Neural cell (in vitro differentiated cells): ENCODE results near the gene ARHGEF12. TPM values are rescaled to one million over a fixed set of nuclear protein-coding genes. Genes with fewer than 3 reads are reported as not detected.
A peak's percentile ranks its signal among the peaks of the same experiment; 100 is the strongest.

ENCODE experiments used
- H2AFZ ChIP-seq: fragments of 200-600, 300-800 bp; sonication (generic), shearing (Covaris generic); 2 replicates; pipeline ENCODE4 v1.6.0; 2014; ENCODE audit warnings: low read depth, mild to moderate bottlenecking, antibody characterized with exemption, low read length, moderate library complexity
- H3F3A ChIP-seq: fragments of 200-600 bp; shearing (Covaris generic); 2 replicates; pipeline ENCODE4 v1.6.1; 2016; ENCODE audit warnings: mild to moderate bottlenecking, moderate library complexity, mixed read lengths, antibody characterized with exemption, low read length; ENCODE audit not compliant: insufficient read depth, poor library complexity, severe bottlenecking
- H3K27ac ChIP-seq: fragments of 200-600, 300-800 bp; sonication (generic), shearing (Covaris generic); 2 replicates; pipeline ENCODE4 v1.5.1; 2014; ENCODE audit warnings: mild to moderate bottlenecking, low read length, moderate library complexity
- H3K27me3 ChIP-seq: fragments of 300-800, 200-600 bp; sonication (generic), shearing (Covaris generic); 2 replicates; pipeline ENCODE4 v1.6.0; 2014; ENCODE audit warnings: mild to moderate bottlenecking, low read depth, low read length, moderate library complexity; ENCODE audit not compliant: insufficient read depth
- H3K36me3 ChIP-seq: fragments of 300-800, 200-600 bp; sonication (generic), shearing (Covaris generic); 2 replicates; pipeline ENCODE4 v1.5.1; 2014; ENCODE audit warnings: mild to moderate bottlenecking, antibody characterized with exemption, low read length, moderate library complexity; ENCODE audit not compliant: insufficient read depth
- H3K4me2 ChIP-seq: fragments of 300-800, 200-600 bp; sonication (generic), shearing (Covaris generic); 2 replicates; pipeline ENCODE4 v1.6.0; 2014; ENCODE audit warnings: mild to moderate bottlenecking, low read length
- H3K4me3 ChIP-seq: fragments of 300-800, 200-600 bp; sonication (generic), shearing (Covaris generic); 2 replicates; pipeline ENCODE4 v1.5.1; 2014; ENCODE audit warnings: mild to moderate bottlenecking, low read length, moderate library complexity
- H3K79me2 ChIP-seq: fragments of 200-600 bp; shearing (Covaris generic); replicated peaks from 2 replicates; pipeline ENCODE4 v1.6.0; 2014; ENCODE audit warnings: mild to moderate bottlenecking, low read length, moderate library complexity; ENCODE audit not compliant: insufficient read depth
- H3K9ac ChIP-seq: fragments of 300-800, 200-600 bp; sonication (generic), shearing (Covaris generic); 2 replicates; pipeline ENCODE4 v1.6.1; 2016; ENCODE audit warnings: mild to moderate bottlenecking, low read length, mixed read lengths
- H3K9me2 ChIP-seq: fragments of 200-600 bp; shearing (Covaris generic); 2 replicates; pipeline ENCODE4 v1.6.1; 2016; ENCODE audit warnings: mild to moderate bottlenecking, low read length, mixed read lengths; ENCODE audit not compliant: insufficient read depth
- H3K9me3 ChIP-seq: fragments of 200-600, 300-800 bp; sonication (generic), shearing (Covaris generic); 2 replicates; pipeline ENCODE4 v1.6.1; 2016; ENCODE audit warnings: mild to moderate bottlenecking, mixed run types, low read length, moderate library complexity, mixed read lengths
- H4K20me1 ChIP-seq: fragments of 200-600 bp; shearing (Covaris generic); 2 replicates; pipeline ENCODE4 v1.6.1; 2016; ENCODE audit warnings: mild to moderate bottlenecking, mixed run types; ENCODE audit not compliant: insufficient read depth
- EP300 ChIP-seq: fragments of 450-650 bp; conservative IDR thresholded peaks from 2 replicates; pipeline ENCODE4 v1.6.1; 2014; ENCODE audit warnings: antibody characterized with exemption, mild to moderate bottlenecking, moderate library complexity; ENCODE audit not compliant: poor library complexity, severe bottlenecking
- EZH2 ChIP-seq: fragments of 200-600, 300-800 bp; shearing (Covaris generic), sonication (generic); IDR thresholded peaks from 2 replicates; pipeline ENCODE4 v1.6.1; 2014; ENCODE audit warnings: antibody characterized with exemption, low read length, borderline replicate concordance, mild to moderate bottlenecking; ENCODE audit not compliant: insufficient read depth, poor library complexity, severe bottlenecking
- MXI1 ChIP-seq: fragments of 450-650 bp; conservative IDR thresholded peaks from 2 replicates; pipeline ENCODE4 v1.6.1; 2014; ENCODE audit warnings: antibody characterized with exemption, mild to moderate bottlenecking; ENCODE audit not compliant: poor library complexity, severe bottlenecking
- POLR2AphosphoS5 ChIP-seq: IDR thresholded peaks from 2 replicates; pipeline ENCODE4 v1.6.1; 2012
- RAD21 ChIP-seq: fragments of 450-650 bp; conservative IDR thresholded peaks from 2 replicates; pipeline ENCODE4 v1.6.1; 2014; ENCODE audit warnings: antibody characterized with exemption, mild to moderate bottlenecking, moderate library complexity
- SMC3 ChIP-seq: fragments of 450-650 bp; conservative IDR thresholded peaks from 2 replicates; pipeline ENCODE4 v1.6.1; 2014; ENCODE audit warnings: antibody characterized with exemption, mild to moderate bottlenecking, moderate library complexity; ENCODE audit not compliant: poor library complexity
- TAF1 ChIP-seq: IDR thresholded peaks from 2 replicates; pipeline ENCODE4 v1.6.1; 2012; ENCODE audit warnings: low read depth
- polyA plus RNA-seq: library from polyadenylated mRNA; depleted of rRNA; stranded (reverse); fragments of >200 nt; gene quantifications from 2 replicates; pipeline ENCODE4 v1.2.3, GENCODE V29; 2014
- TF ChIP-seq, protein P1 (sequence below): fragments of 450-650 bp; IDR thresholded peaks from 2 replicates; pipeline ENCODE4 v1.5.1; 2014; ENCODE audit warnings: antibody characterized with exemption, mild to moderate bottlenecking, moderate library complexity; ENCODE audit not compliant: poor library complexity, severe bottlenecking
- TF ChIP-seq, protein P2 (sequence below): IDR thresholded peaks from 2 replicates; pipeline ENCODE4 v1.6.1; 2012; ENCODE audit warnings: borderline replicate concordance

The ARHGEF12 gene
- polyA plus RNA-seq, 1 donor from 2014 or later: 93.4 TPM

DNA sequence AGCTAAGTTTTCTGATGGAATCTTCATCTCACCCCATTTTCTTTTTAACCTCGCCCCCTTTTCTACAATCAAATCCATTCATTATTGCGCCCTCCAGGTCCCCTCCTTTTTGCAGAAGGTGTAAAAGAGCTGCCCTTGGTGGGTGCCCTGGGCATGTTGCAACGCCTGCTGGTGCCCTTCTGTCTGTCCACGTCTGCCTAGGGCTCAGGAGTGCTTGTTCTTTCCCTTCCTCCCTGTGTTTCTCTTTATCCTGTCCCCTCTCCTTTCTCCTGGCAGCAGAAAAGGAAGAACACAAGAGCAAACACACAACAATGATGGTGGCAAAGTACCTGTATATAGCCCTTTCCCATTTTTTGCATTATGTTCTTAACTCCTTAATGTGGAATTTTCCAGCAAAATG is 17.3 kb upstream of the ARHGEF12 start:
- Histone ChIP-seq H3K9ac (no peak overlapping the region), H2AFZ (no peak overlapping the region), H3K9me3 (no peaks in the 10 kb centered on the region), H3K4me3 (no peak overlapping the region), H3K9me2 (no peaks in the 10 kb centered on the region), H3K27ac (no peak overlapping the region), H3K79me2 (no peaks in the 10 kb centered on the region), H3K36me3 (no peaks in the 10 kb centered on the region), H3F3A (no peaks in the 10 kb centered on the region), H3K4me2 (no peak overlapping the region), H4K20me1 (no peaks in the 10 kb centered on the region), H3K27me3 (no peaks in the 10 kb centered on the region)
- TF ChIP-seq TAF1: no peak
- TF ChIP-seq SMC3: no peak
- no peak for TF ChIP-seq MXI1
- TF ChIP-seq, protein P1, sequence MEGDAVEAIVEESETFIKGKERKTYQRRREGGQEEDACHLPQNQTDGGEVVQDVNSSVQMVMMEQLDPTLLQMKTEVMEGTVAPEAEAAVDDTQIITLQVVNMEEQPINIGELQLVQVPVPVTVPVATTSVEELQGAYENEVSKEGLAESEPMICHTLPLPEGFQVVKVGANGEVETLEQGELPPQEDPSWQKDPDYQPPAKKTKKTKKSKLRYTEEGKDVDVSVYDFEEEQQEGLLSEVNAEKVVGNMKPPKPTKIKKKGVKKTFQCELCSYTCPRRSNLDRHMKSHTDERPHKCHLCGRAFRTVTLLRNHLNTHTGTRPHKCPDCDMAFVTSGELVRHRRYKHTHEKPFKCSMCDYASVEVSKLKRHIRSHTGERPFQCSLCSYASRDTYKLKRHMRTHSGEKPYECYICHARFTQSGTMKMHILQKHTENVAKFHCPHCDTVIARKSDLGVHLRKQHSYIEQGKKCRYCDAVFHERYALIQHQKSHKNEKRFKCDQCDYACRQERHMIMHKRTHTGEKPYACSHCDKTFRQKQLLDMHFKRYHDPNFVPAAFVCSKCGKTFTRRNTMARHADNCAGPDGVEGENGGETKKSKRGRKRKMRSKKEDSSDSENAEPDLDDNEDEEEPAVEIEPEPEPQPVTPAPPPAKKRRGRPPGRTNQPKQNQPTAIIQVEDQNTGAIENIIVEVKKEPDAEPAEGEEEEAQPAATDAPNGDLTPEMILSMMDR: no peak
- TF ChIP-seq POLR2AphosphoS5: no peak
- no peak for TF ChIP-seq RAD21
- no peak for TF ChIP-seq EZH2
- TF ChIP-seq EP300: no peak
- TF ChIP-seq, protein P2, sequence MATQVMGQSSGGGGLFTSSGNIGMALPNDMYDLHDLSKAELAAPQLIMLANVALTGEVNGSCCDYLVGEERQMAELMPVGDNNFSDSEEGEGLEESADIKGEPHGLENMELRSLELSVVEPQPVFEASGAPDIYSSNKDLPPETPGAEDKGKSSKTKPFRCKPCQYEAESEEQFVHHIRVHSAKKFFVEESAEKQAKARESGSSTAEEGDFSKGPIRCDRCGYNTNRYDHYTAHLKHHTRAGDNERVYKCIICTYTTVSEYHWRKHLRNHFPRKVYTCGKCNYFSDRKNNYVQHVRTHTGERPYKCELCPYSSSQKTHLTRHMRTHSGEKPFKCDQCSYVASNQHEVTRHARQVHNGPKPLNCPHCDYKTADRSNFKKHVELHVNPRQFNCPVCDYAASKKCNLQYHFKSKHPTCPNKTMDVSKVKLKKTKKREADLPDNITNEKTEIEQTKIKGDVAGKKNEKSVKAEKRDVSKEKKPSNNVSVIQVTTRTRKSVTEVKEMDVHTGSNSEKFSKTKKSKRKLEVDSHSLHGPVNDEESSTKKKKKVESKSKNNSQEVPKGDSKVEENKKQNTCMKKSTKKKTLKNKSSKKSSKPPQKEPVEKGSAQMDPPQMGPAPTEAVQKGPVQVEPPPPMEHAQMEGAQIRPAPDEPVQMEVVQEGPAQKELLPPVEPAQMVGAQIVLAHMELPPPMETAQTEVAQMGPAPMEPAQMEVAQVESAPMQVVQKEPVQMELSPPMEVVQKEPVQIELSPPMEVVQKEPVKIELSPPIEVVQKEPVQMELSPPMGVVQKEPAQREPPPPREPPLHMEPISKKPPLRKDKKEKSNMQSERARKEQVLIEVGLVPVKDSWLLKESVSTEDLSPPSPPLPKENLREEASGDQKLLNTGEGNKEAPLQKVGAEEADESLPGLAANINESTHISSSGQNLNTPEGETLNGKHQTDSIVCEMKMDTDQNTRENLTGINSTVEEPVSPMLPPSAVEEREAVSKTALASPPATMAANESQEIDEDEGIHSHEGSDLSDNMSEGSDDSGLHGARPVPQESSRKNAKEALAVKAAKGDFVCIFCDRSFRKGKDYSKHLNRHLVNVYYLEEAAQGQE: no peak

GRCh38 chr11:120324932-120325810 is 11.0 kb upstream of the ARHGEF12 start, which contains the start of gene TLCD5:
Gene TLCD5 (plus strand): TSS chr11:120325299. CDS start chr11:120327442, 2,143 bp downstream.
- H3K36me3 ChIP-seq: no peaks in the 10 kb centered on the region
- H4K20me1 ChIP-seq: no peaks in the 10 kb centered on the region
- H3K9me3 ChIP-seq: no peaks in the 10 kb centered on the region
- H3K9ac ChIP-seq: peak within 1 kb of the TSS; percentile 87
- peak within 1 kb of the TSS; percentile 81 for H3K4me3 ChIP-seq
- H3F3A ChIP-seq: peaks cover 5% of the 10 kb centered on the region
- no peaks in the 10 kb centered on the region for H3K27me3 ChIP-seq
- peak within 1 kb of the TSS; percentile 74 for H3K27ac ChIP-seq
- no peaks in the 10 kb centered on the region for H3K9me2 ChIP-seq
- TF ChIP-seq POLR2AphosphoS5 (peak; percentile 73), EZH2 (no peak), SMC3 (peak; percentile 47), EP300 (peak; percentile 52), RAD21 (peak; percentile 42), MXI1 (peak; percentile 77)
- TF ChIP-seq, protein P2: no peak
- TF ChIP-seq, protein P1: peak; percentile 67
- H2AFZ ChIP-seq: peak within 1 kb of the TSS; percentile 52
- H3K79me2 ChIP-seq: peaks cover 6% of the 10 kb centered on the region
- H3K4me2 ChIP-seq: peak within 1 kb of the TSS; percentile 71
